Measurements from ENCODE around the gene ANO3. TPM values are rescaled to one million over a fixed set of nuclear protein-coding genes. Genes with fewer than 3 reads are reported as not detected.

ANO3 gene
- total and polyA plus RNA-seq, 2 donors (not counting 3 experiments of a cell fraction or from before 2014, with no cell fraction given): not detected

- DNase-seq (ENCODE audit: low read depth, low spot score): no peak
- Histone ChIP-seq H4K20me1 (replicated peaks; ENCODE audit: control insufficient read depth, extremely low read depth, insufficient read depth, low read length) (no peaks in the 10 kb centered on the region), H3K9me3 (replicated peaks; ENCODE audit: control insufficient read depth, insufficient read depth, low read length) (no peaks in the 10 kb centered on the region), H3K27ac (ENCODE audit: insufficient read depth, low read depth, low read length) (no peak overlapping the region), H3K4me1 (ENCODE audit: control insufficient read depth, extremely low read depth, insufficient read depth, low read length) (no peaks in the 10 kb centered on the region), H3K79me2 (ENCODE audit: control insufficient read depth, insufficient read depth, low read length) (no peaks in the 10 kb centered on the region), H3K4me2 (ENCODE audit: insufficient read depth, low read length) (no peak overlapping the region), H2AFZ (ENCODE audit: low read depth, low read length) (no peak overlapping the region), H3K36me3 (ENCODE audit: control insufficient read depth in 2 of 2, extremely low read depth in 1 of 2, insufficient read depth in 2 of 2, low read length in 2 of 2) (no peaks in the 10 kb centered on the region), H3K4me3 (replicated peaks in 1 of 3; ENCODE audit: insufficient read depth in 1 of 3, low read depth in 1 of 3, low read length in 3 of 3) (no peak overlapping the region), H3K27me3 (ENCODE audit: control insufficient read depth in 2 of 2, insufficient read depth in 2 of 2, low read length in 2 of 2) (no peaks in the 10 kb centered on the region), H3K9ac (replicated peaks; ENCODE audit: extremely low read depth, insufficient read depth, low read length) (no peak overlapping the region), H3K9me1 (replicated peaks; ENCODE audit: control insufficient read depth, extremely low read depth, insufficient read depth, low read length) (no peaks in the 10 kb centered on the region)
- POLR2A ChIA-PET: no interaction called here
- intact Hi-C loops (cut with micrococcal nuclease): no loop called here
- CTCF ChIA-PET: no interaction called here
- dilution Hi-C loops (cut with MboI; ENCODE audit: extremely low pct_ligation_motif_present, low sequenced_read_pairs): no loop called here
- no TSS peak for BruUV-seq (replicated peaks)
- FAIRE-seq: no peak
- TF ChIP-seq CTCF (IDR thresholded peaks at IDR 0.05; ENCODE audit: extremely low read depth in 1 of 2, insufficient read depth in 1 of 2, low read depth in 1 of 2, low read length in 2 of 2): no peak
- no peak for TF ChIP-seq POLR2AphosphoS5 (IDR thresholded peaks at IDR 0.05; ENCODE audit: insufficient read depth, low read depth, low read length)
- no peak for TF ChIP-seq MYC (IDR thresholded peaks at IDR 0.05; ENCODE audit: low read depth, low read length)
- no peak for TF ChIP-seq JUN (IDR thresholded peaks at IDR 0.05; ENCODE audit: borderline replicate concordance, insufficient read depth, insufficient read length, low read depth)
- no peak for TF ChIP-seq GATA2 (IDR thresholded peaks at IDR 0.05; ENCODE audit: insufficient read depth, insufficient read length, low read depth, low read length)
Observed at GRCh38 chr11:26700574-26701235, 368.8 kb downstream of the ANO3 start.

GRCh38 chr11:26702406-26702805, 370.5 kb downstream of the ANO3 start:
- Histone ChIP-seq H3K4me2 (ENCODE audit: insufficient read depth, low read length) (no peak overlapping the region), H2AFZ (ENCODE audit: low read depth, low read length) (no peak overlapping the region), H3K36me3 (ENCODE audit: control insufficient read depth in 2 of 2, extremely low read depth in 1 of 2, insufficient read depth in 2 of 2, low read length in 2 of 2) (no peaks in the 10 kb centered on the region), H3K9me3 (replicated peaks; ENCODE audit: control insufficient read depth, insufficient read depth, low read length) (no peaks in the 10 kb centered on the region), H3K27ac (ENCODE audit: insufficient read depth, low read depth, low read length) (no peak overlapping the region), H3K79me2 (ENCODE audit: control insufficient read depth, insufficient read depth, low read length) (no peaks in the 10 kb centered on the region), H3K4me1 (ENCODE audit: control insufficient read depth, extremely low read depth, insufficient read depth, low read length) (no peaks in the 10 kb centered on the region), H3K4me3 (replicated peaks in 1 of 3; ENCODE audit: insufficient read depth in 1 of 3, low read depth in 1 of 3, low read length in 3 of 3) (no peak overlapping the region), H3K27me3 (ENCODE audit: control insufficient read depth in 2 of 2, insufficient read depth in 2 of 2, low read length in 2 of 2) (no peaks in the 10 kb centered on the region), H3K9ac (replicated peaks; ENCODE audit: extremely low read depth, insufficient read depth, low read length) (no peak overlapping the region), H3K9me1 (replicated peaks; ENCODE audit: control insufficient read depth, extremely low read depth, insufficient read depth, low read length) (no peaks in the 10 kb centered on the region), H4K20me1 (replicated peaks; ENCODE audit: control insufficient read depth, extremely low read depth, insufficient read depth, low read length) (no peaks in the 10 kb centered on the region)
- FAIRE-seq: no peak
- dilution Hi-C loops (cut with MboI; ENCODE audit: extremely low pct_ligation_motif_present, low sequenced_read_pairs): no loop called here
- POLR2A ChIA-PET: no interaction called here
- CTCF ChIA-PET: no interaction called here
- intact Hi-C loops (cut with micrococcal nuclease): no loop called here
- TF ChIP-seq POLR2AphosphoS5 (IDR thresholded peaks at IDR 0.05; ENCODE audit: insufficient read depth, low read depth, low read length): no peak
- no peak for TF ChIP-seq CTCF (IDR thresholded peaks at IDR 0.05; ENCODE audit: extremely low read depth in 1 of 2, insufficient read depth in 1 of 2, low read depth in 1 of 2, low read length in 2 of 2)
- no peak for TF ChIP-seq MYC (IDR thresholded peaks at IDR 0.05; ENCODE audit: low read depth, low read length)
- TF ChIP-seq FOS (IDR thresholded peaks at IDR 0.05; ENCODE audit: borderline replicate concordance, insufficient read depth, low read length): no peak
- TF ChIP-seq JUN (IDR thresholded peaks at IDR 0.05; ENCODE audit: borderline replicate concordance, insufficient read depth, insufficient read length, low read depth): no peak
- TF ChIP-seq MAX (IDR thresholded peaks at IDR 0.05; ENCODE audit: insufficient read depth, insufficient read length): no peak
- no peak for TF ChIP-seq POLR2A (IDR thresholded peaks at IDR 0.05; ENCODE audit: low read depth, low read length)
- DNase-seq (ENCODE audit: low read depth, low spot score): no peak
- no TSS peak for BruUV-seq (replicated peaks)

Measured in endothelial cell of umbilical vein (primary cell).